UCSD-AML1 (cell line): Measurements from ENCODE around the gene RSPRY1.
"Not testable (repeated sequence)": the region's sequence is repeated elsewhere in the genome, so short reads cannot be mapped to it uniquely, and the experiment has no call there.

Experiments
- DNase-seq: peaks from one replicate; lab custom pipeline; 2025; ENCODE audit not compliant: unreplicated experiment; lab: John Stamatoyannopoulos, UW

The RSPRY1 gene

GRCh38 chr16:57185446-57185944 lies 634 bp upstream of the RSPRY1 start:
- DNase-seq = peak; percentile 66

DNA sequence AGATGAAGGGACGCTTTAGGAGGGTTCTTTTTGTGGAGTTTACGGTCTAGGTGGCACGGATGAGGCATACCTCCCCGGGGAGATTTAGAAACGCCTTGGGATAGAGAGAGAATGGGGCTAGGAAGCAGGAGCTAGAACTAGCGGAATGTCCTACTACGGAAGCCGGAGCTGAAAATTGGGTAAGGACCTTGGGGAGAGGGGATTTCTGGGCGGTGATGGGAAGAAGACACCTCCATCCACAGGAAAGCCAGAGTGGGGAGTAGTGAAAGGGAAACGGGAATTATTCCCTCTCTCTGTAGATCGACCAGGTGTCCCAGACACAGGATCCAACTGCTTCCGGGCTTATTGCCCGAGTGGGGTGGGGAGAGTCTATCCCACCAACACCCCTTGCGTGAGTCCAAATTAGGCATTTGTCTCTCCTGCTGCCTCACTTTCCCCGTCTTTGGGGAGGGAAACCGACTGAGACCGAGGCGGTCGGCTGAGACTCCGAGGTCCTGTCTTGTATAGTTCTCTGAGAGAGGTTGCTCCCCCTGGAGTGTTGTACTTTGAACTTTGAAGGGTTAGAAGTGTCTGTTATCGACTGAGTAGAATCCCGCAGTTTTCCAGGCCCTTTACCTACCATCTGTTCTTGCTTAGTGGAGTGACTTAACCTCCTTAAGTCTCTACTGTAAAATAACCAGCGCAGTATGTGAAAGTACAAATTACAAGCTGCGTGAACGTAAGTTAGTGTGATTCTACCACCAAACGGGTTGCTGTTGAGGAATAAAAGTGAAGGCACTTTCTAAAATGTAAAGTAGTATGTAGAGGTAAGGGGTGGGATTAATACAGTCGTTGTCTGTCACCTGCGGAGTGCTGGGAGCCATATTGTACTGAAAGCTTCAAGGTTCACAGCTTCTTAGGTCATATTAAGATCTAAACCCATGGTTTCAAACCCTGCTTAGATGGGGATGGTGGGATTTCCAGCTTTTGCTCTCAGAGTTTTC lies 1.0 kb downstream of the RSPRY1 start:
- DNase-seq = peak; percentile 37

GRCh38 chr16:57187902-57188710 lies 2.0 kb downstream of the RSPRY1 start:
- DNase-seq = not testable (repeated sequence)

DNA sequence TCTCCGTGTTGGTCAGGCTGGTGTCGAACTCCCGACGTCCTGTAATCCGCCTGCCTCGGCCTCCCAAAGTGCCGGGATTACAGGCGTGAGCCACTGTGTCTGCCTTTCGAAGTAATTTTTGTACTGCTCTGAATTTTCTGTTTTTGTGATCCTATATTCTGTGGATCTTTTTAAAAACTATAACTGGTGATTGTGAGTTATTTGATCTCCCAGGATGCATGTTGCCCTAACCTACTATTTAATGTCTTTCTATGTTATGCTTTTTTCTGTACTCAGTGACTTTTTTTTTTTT lies 2.5 kb downstream of the RSPRY1 start:
- no peak for DNase-seq

DNA sequence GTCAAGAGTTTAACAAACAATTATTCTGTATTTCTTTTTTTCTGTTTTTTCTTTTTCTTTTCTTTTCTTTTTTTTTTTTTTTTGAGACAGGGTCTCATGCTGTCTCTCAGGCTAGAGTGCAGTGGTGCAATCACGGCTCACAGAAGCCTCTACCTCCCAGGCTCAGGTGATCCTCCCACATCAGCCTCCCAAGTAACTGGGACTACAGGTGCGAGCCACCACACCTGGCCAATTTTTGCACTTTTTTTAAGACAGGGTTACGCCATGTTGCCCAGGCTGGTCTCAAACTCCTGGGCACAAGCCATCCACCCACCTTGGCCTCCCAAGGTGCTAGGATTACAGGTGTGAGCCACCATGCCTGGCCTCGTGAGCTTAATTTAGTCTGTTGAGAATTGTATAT lies 3.4 kb downstream of the RSPRY1 start:
- DNase-seq = not testable (repeated sequence)

DNA sequence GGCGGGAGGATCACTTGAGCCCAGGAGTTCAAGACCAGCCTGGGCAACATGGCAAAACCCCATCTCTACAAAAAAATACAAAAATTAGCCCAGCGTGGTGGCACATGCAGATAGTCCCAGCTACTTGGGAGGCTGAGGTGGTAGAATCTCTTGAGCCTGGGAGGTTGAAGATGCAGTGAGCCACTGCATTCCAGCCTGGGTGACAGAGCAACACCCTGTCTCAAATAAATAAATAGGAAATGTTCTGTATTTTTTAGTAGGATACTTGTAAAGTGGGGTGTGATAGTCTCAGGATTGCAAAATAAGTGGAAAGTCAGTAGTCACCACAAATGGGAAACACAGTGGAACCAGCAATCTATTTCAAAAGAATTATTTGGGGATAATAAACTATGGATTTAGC lies 4.0 kb downstream of the RSPRY1 start:
- DNase-seq = no peak

GRCh38 chr16:57191056-57191571 lies 5.0 kb downstream of the RSPRY1 start:
- DNase-seq = no peak

GRCh38 chr16:57192146-57192545 lies 6.0 kb downstream of the RSPRY1 start:
- DNase-seq = no peak

DNA sequence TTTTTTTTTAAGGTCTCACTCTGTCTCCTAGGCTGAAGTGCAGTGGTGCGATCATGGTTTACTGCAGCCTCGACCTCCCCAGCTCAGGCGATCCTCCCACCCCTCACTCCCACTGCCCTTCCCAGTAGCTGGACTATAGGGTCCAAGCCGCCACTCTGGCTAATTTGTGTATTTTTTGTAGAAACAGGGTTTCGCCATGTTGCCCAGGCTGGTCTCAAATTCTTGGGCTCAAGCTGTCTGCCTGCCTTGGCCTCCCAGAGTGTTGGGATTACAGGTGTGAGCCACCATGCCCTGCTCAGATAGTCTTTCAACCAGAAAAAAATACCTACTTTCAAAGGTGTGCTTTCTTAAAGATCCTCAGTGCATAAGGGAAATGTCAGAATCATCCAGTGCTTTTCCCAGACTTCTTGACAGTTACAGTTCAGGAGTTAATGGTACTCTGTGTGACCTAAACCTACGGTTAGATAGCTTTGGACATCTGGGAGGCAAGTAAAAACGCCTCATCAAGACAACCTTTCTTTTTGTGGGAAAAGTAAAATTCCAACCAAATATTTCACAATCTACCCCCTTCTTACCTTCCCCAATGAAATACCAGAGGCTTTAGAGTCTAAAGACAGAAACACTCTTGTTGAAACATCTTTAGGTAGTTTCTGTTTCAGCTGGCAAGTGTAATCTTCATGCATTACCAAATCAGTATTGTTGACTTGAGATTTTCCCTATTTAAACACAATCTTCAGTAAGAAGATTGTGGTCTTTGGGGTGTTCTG lies 6.8 kb downstream of the RSPRY1 start:
- no peak for DNase-seq

- no peak for DNase-seq
These were observed 8.4 kb downstream of the RSPRY1 start for GRCh38 chr16:57194512-57194911.

- no peak for DNase-seq
These were observed 10.2 kb downstream of the RSPRY1 start for GRCh38 chr16:57196286-57196685.

GRCh38 chr16:57196753-57197152 lies 10.6 kb downstream of the RSPRY1 start:
- DNase-seq = no peak

GRCh38 chr16:57200321-57200720 lies 14.2 kb downstream of the RSPRY1 start:
- not testable (repeated sequence) for DNase-seq

DNA sequence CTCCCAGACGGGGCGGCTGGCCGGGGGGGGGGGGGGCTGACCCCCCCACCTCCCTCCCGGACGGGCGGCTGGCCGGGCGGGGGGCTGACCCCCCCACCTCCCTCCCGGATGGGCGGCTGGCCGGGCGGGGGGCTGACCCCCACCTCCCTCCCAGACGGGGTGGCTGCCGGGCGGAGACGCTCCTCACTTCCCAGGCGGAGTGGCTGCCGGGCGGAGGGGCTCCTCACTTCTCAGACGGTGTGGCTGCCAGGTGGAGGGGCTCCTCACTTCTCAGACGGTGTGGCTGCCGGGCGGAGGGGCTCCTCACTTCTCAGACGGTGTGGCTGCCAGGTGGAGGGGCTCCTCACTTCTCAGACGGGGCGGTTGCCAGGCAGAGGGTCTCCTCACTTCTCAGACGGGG lies 14.8 kb downstream of the RSPRY1 start:
- DNase-seq = not testable (repeated sequence)

DNA sequence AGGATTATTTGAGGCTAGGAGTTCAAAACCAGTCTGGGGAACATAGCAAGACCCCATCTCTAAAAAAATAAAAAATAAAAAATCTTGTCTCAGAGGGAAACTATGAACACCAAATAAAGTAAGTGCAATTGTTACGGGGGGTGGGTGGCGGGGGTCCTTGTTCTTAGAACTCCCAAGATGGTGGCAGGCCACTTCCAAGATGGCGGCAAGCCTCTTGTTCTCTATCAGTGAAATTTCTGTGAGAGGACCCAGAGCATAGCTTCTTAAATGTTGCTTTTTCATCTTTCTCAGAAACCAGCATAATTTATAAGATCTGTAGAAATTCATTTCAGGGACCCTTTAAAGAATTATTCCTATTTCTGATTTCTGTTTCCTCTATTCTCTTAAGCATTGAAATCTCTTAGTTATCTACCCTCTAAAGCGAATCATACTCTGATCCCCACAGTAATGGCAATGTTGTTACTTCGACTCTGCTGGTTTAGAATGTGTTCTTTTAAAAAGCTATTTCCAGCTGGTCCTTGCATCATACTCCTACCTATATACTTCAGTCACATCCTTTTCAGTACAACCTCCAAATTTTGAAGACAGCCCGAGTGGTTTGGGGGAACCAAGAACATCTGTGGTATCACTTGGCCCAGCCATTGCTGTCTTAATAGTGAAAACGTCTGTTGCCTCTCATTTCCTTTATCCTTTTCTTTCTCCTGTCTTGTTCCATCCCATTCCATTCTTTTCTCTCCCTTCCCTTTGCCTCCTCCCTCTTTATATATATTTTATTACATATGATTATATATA lies 16.2 kb downstream of the RSPRY1 start:
- DNase-seq = no peak

GRCh38 chr16:57203451-57203850 lies 17.3 kb downstream of the RSPRY1 start:
- DNase-seq = no peak

- DNase-seq = no peak
These were observed 18.5 kb downstream of the RSPRY1 start for GRCh38 chr16:57204675-57205074.

- DNase-seq = no peak
These were observed 22.8 kb downstream of the RSPRY1 start for GRCh38 chr16:57208926-57209325.

GRCh38 chr16:57209780-57210179 lies 23.7 kb downstream of the RSPRY1 start:
- DNase-seq = no peak

DNA sequence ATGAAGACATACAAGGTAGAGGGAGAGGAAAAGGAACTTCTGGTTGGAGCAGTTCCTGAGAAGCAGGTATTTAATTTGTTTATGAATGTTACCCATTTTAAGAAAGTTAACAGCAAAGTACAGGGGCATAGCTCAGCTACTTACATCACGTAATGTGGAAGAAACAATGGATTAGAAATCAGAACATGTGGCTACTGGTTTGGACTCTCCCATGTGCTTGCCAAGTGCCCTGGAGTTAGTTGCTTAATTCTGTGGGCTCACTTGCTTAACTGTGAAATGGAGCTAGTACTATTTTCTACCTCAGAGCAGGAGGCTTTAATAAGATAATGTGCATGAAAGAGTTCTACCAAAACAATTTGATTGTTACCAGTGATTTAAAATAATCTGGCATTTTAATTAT lies 27.3 kb downstream of the RSPRY1 start:
- no peak for DNase-seq
